Adipose tissue (tissue), 3 donors: Measurements from ENCODE around the gene KDM6A. TPM values are rescaled to one million over a fixed set of nuclear protein-coding genes. Genes with fewer than 3 reads are reported as not detected.
"Not testable (repeated sequence)": the region's sequence is repeated elsewhere in the genome, so short reads cannot be mapped to it uniquely, and the experiment has no call there.

ENCODE experiments used
- H3K27ac ChIP-seq: one replicate; pipeline ENCODE4 v1.5.1; 2013; ENCODE audit warnings: low read depth, low read length
- WGBS, 3 donors: extraction: QIAGEN DNeasy Blood & Tissue Kit; methylation state at CpG; one replicate each; pipeline ENCODE4 v1.1.7; 2013; 5-methylcytosine and 5-hydroxymethylcytosine counted together
- polyA plus RNA-seq, 3 donors: library from polyadenylated mRNA; stranded (reverse); fragments of 200-250 nt; gene quantifications; one replicate each; pipeline ENCODE4 v1.2.3, GENCODE V29; 2013
- donor health status: healthy with polysubstance abuse.
- donor health status: Bipolar disorder and iron deficiency.
- donor health status: healthy.

KDM6A gene
- polyA plus RNA-seq, 3 donors, result 3.9 to 12.3 (median 6.4) TPM

GRCh38 chrX:45026036-45026435 lies 153.0 kb downstream of the KDM6A start:
- 91 to 95% (median 91%) methylated on average over 2 of the region's 2 CpGs for WGBS, 3 donors

GRCh38 chrX:45031830-45032378 lies 158.9 kb downstream of the KDM6A start:
- no peak overlapping the region for H3K27ac ChIP-seq
- 55 to 84% (median 80%) methylated on average over 3 of the region's 3 CpGs for WGBS, 3 donors

More at GRCh38 chrX:45026036-45026435, 153.0 kb downstream of the KDM6A start:
- H3K27ac ChIP-seq, result no peak overlapping the region

- 59 to 95% (median 86%) methylated on average over 2 of the region's 2 CpGs for WGBS, 3 donors
- H3K27ac ChIP-seq, result no peak overlapping the region
Measured at GRCh38 chrX:45035071-45035470, 162.1 kb downstream of the KDM6A start.

- 92 to 97% (median 93%) methylated on average over 4 of the region's 4 CpGs for WGBS, 3 donors
- H3K27ac ChIP-seq, result no peak overlapping the region
Measured at GRCh38 chrX:45036161-45036560, 163.2 kb downstream of the KDM6A start.

GRCh38 chrX:45040137-45040536 lies 167.1 kb downstream of the KDM6A start:
- H3K27ac ChIP-seq, result not testable (repeated sequence)
- WGBS, 3 donors, result 90 to 98% methylated on average over 13 to 16 of the region's 28 CpGs; no CpG with 5 or more reads in 1 of the 3 donors

GRCh38 chrX:45046417-45046816 lies 173.4 kb downstream of the KDM6A start:
- no peak overlapping the region for H3K27ac ChIP-seq
- 88 to 100% (median 90%) methylated on average over 1 of the region's 1 CpG for WGBS, 3 donors

GRCh38 chrX:45050558-45050957 lies 177.6 kb downstream of the KDM6A start:
- H3K27ac ChIP-seq, result no peak overlapping the region

GRCh38 chrX:45056428-45057145 lies 183.6 kb downstream of the KDM6A start:
- WGBS, 3 donors, result 73 to 90% (median 80%) methylated on average over 2 of the region's 2 CpGs
- no peak overlapping the region for H3K27ac ChIP-seq

- H3K27ac ChIP-seq, result not testable (repeated sequence)
- WGBS, 3 donors, result 72 to 95% (median 79%) methylated on average over 2 of the region's 2 CpGs
Measured at GRCh38 chrX:45059906-45060305, 186.9 kb downstream of the KDM6A start.

GRCh38 chrX:45063319-45064095 lies 190.5 kb downstream of the KDM6A start:
- WGBS, 3 donors, result 90 to 94% (median 92%) methylated on average over 11 of the region's 11 CpGs
- no peak overlapping the region for H3K27ac ChIP-seq

GRCh38 chrX:45068569-45068968 lies 195.6 kb downstream of the KDM6A start:
- WGBS, 3 donors, result 83 to 98% (median 89%) methylated on average over 4 of the region's 4 CpGs
- no peak overlapping the region for H3K27ac ChIP-seq

GRCh38 chrX:45070116-45071007 lies 197.4 kb downstream of the KDM6A start:
- no peak overlapping the region for H3K27ac ChIP-seq
- 25 to 36% (median 34%) methylated on average over 2 of the region's 2 CpGs for WGBS, 3 donors

- not testable (repeated sequence) for H3K27ac ChIP-seq
- WGBS, 3 donors, result 98 to 100% (median 99%) methylated on average over 4 of the region's 4 CpGs
Measured at GRCh38 chrX:45073011-45073410, 200.0 kb downstream of the KDM6A start.

GRCh38 chrX:45077748-45078424 lies 204.9 kb downstream of the KDM6A start:
- 85 to 89% (median 88%) methylated on average over 2 of the region's 2 CpGs for WGBS, 3 donors
- H3K27ac ChIP-seq, result no peak overlapping the region

- no peak overlapping the region for H3K27ac ChIP-seq
- 47 to 72% (median 60%) methylated on average over 2 of the region's 2 CpGs for WGBS, 3 donors
Measured at GRCh38 chrX:45083314-45083713, 210.3 kb downstream of the KDM6A start.

GRCh38 chrX:45110494-45110893 lies 237.5 kb downstream of the KDM6A start:
- H3K27ac ChIP-seq, result no peak overlapping the region
- 54 to 79% (median 73%) methylated on average over 3 of the region's 3 CpGs for WGBS, 3 donors

- no peak overlapping the region for H3K27ac ChIP-seq
- 90 to 100% (median 100%) methylated on average over 1 of the region's 1 CpG for WGBS, 3 donors
Measured at GRCh38 chrX:45126158-45126557, 253.2 kb downstream of the KDM6A start.

- H3K27ac ChIP-seq, result no peak overlapping the region
- WGBS, 3 donors, result 77 to 89% (median 80%) methylated on average over 4 of the region's 4 CpGs
Measured at GRCh38 chrX:45128896-45129454, 256.0 kb downstream of the KDM6A start.
